Stimulated activated CD8-positive, alpha-beta memory T cell treated with anti-CD3 and anti-CD28 coated beads, Interleukin-7, amount 100 ng/mL, for 48 hours (primary cell): ENCODE measurements around the gene HECW1.
"Not testable (repeated sequence)": the region's sequence is repeated elsewhere in the genome, so short reads cannot be mapped to it uniquely, and the experiment has no call there.

ENCODE experiments used
- DNase-seq, 2 donors: peaks; one replicate each; pipeline ENCODE4 v3.0.0-alpha.2; 2020; ENCODE audit warnings: low read depth in 1 of 2; ENCODE audit errors: extremely low read depth in 1 of 2

The HECW1 gene

GRCh38 chr7:43560742-43561330, 448.4 kb downstream of the HECW1 start:
- no peak for DNase-seq

- no peak for DNase-seq
Measured at GRCh38 chr7:43562383-43562782, 449.9 kb downstream of the HECW1 start.

GRCh38 chr7:43565786-43566185, 453.3 kb downstream of the HECW1 start:
- no peak for DNase-seq

GRCh38 chr7:43568529-43568928, 456.1 kb downstream of the HECW1 start:
- DNase-seq: no peak

GRCh38 chr7:43569424-43569823, 457.0 kb downstream of the HECW1 start:
- DNase-seq: no peak

GRCh38 chr7:43570688-43571365, 458.4 kb downstream of the HECW1 start:
- DNase-seq: no peak

GRCh38 chr7:43572516-43573049, 460.1 kb downstream of the HECW1 start:
- peak in 1 of 2 donors; percentile 37 for DNase-seq

GRCh38 chr7:43573832-43574231, 461.4 kb downstream of the HECW1 start:
- not testable (repeated sequence) for DNase-seq

- DNase-seq: no peak
Measured at GRCh38 chr7:43575506-43575905, 463.1 kb downstream of the HECW1 start.

GRCh38 chr7:43576241-43576640, 463.8 kb downstream of the HECW1 start:
- no peak for DNase-seq

GRCh38 chr7:43577485-43577951, 465.1 kb downstream of the HECW1 start:
- no peak for DNase-seq

- DNase-seq: peak; percentile 80 to 88
Measured at GRCh38 chr7:43582503-43583423, 470.3 kb downstream of the HECW1 start, which contains the start of gene STK17A. STK17A (plus strand) TSS chr7:43583108; CDS start chr7:43583244, 136 bp downstream.

GRCh38 chr7:43583424-43584194, 471.2 kb downstream of the HECW1 start:
- peak; percentile 46 to 47 for DNase-seq

GRCh38 chr7:43584195-43584586, 471.7 kb downstream of the HECW1 start:
- no peak for DNase-seq

- DNase-seq: not testable (repeated sequence)
Measured at GRCh38 chr7:43584733-43585132, 472.3 kb downstream of the HECW1 start.

GRCh38 chr7:43585562-43585961, 473.1 kb downstream of the HECW1 start:
- no peak for DNase-seq

GRCh38 chr7:43586251-43586900, 473.9 kb downstream of the HECW1 start:
- DNase-seq: no peak

GRCh38 chr7:43588477-43589132, 476.2 kb downstream of the HECW1 start:
- no peak for DNase-seq

GRCh38 chr7:43589133-43589478, 476.7 kb downstream of the HECW1 start:
- DNase-seq: no peak
